ENCODE data around the gene VENTX. TPM values are rescaled to one million over a fixed set of nuclear protein-coding genes. Genes with fewer than 3 reads are reported as not detected.
"Not testable (repeated sequence)": the region's sequence is repeated elsewhere in the genome, so short reads cannot be mapped to it uniquely, and the experiment has no call there.

The VENTX gene
- total RNA-seq, 3 donors from 2014 or later (not counting 1 experiment from before 2014, with no cell fraction given) = 0.48 to 4.1 (median 0.75) TPM

DNA sequence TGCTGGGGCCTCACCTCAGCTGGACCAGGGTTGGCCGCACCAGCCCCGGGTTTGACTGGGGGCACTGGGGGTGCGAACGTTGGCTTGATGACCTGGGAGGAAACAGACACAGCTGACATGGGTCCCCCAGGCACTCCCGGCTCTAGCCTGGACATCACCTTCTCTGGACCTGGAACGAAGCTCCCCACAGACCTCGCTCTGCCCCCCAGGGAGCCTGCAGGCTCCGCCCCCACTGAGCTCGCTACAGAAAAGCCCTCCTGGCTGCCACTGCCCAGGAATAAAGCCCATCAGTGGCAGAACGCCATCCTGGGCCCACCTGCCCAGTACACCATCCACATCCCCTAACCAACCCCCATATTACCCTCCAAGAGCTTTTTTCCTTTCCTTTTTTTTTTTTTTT, 26.0 kb downstream of the VENTX start:
- no peak overlapping the region for H3K27ac ChIP-seq (ENCODE audit: low read length)
- Mint-ChIP-seq H3K4me1 (peaks cover 16 to 64% of the 10 kb centered on the region in 2 donors), H3K4me3 (peak overlapping the region; percentile 37)

DNA sequence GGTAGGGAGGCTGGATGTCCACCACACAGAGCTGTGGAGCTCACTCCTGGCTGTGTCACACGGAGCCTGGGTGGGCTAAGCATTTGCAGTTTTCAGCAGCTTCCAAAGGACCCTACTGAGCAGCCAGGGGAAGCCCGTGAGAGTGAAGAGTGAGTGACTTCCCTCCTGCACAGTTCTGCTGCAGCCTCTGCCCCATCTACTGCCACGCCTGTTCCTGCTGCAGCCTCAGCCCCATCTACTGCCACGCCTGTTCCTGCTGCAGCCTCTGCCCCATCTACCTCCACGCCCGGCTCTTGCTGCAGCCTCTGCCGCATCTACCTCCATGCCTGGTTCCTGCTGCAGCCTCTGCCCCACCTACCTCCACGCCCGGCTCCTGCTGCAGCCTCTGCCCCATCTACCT, 26.8 kb downstream of the VENTX start:
- Mint-ChIP-seq H3K4me1 (peaks cover 10 to 56% of the 10 kb centered on the region in 2 donors), H3K36me3 (no peaks in the 10 kb centered on the region), H3K4me3 (peak overlapping the region; percentile 49), H3K9me3 (no peaks in the 10 kb centered on the region), H3K27ac (peak overlapping the region; percentile 54 to 61), H3K27me3 (ENCODE audit: low read depth in 2 of 2) (no peaks in the 10 kb centered on the region)
- Histone ChIP-seq H3K27ac (ENCODE audit: low read length) (no peak overlapping the region), H3K4me3 (ENCODE audit: low read length) (no peak overlapping the region), H3K9me3 (ENCODE audit: control insufficient read depth, insufficient read depth, low read length) (no peaks in the 10 kb centered on the region), H3K36me3 (ENCODE audit: control insufficient read depth, insufficient read depth, low read length) (peaks cover 51% of the 10 kb centered on the region), H3K4me1 (ENCODE audit: control insufficient read depth, insufficient read depth, low read length) (peaks cover 57% of the 10 kb centered on the region), H3K27me3 (ENCODE audit: control insufficient read depth, insufficient read depth, low read length) (no peaks in the 10 kb centered on the region)
- DNase-seq (peak in 1 of 2 donors; percentile 75), ATAC-seq (no peak)
- TF ChIP-seq, protein P1, sequence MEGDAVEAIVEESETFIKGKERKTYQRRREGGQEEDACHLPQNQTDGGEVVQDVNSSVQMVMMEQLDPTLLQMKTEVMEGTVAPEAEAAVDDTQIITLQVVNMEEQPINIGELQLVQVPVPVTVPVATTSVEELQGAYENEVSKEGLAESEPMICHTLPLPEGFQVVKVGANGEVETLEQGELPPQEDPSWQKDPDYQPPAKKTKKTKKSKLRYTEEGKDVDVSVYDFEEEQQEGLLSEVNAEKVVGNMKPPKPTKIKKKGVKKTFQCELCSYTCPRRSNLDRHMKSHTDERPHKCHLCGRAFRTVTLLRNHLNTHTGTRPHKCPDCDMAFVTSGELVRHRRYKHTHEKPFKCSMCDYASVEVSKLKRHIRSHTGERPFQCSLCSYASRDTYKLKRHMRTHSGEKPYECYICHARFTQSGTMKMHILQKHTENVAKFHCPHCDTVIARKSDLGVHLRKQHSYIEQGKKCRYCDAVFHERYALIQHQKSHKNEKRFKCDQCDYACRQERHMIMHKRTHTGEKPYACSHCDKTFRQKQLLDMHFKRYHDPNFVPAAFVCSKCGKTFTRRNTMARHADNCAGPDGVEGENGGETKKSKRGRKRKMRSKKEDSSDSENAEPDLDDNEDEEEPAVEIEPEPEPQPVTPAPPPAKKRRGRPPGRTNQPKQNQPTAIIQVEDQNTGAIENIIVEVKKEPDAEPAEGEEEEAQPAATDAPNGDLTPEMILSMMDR (IDR thresholded peaks at IDR 0.05) = no peak
- 34% methylated on average over 9 of the region's 9 CpGs for WGBS (ENCODE audit: insufficient coverage)
- intact Hi-C loops (cut with micrococcal nuclease) = no loop called here

More for the DNA sequence above, 26.0 kb downstream of the VENTX start:
- intact Hi-C loops (cut with micrococcal nuclease) = no loop called here
- TF ChIP-seq, protein P1 (IDR thresholded peaks at IDR 0.05) = no peak
- no peaks in the 10 kb centered on the region for H3K9me3 ChIP-seq (ENCODE audit: control insufficient read depth, insufficient read depth, low read length)
- H3K27me3 ChIP-seq (ENCODE audit: control insufficient read depth, insufficient read depth, low read length) = no peaks in the 10 kb centered on the region
- ATAC-seq (no peak), DNase-seq (no peak)
- Mint-ChIP-seq H3K9me3 (no peaks in the 10 kb centered on the region), H3K27me3 (ENCODE audit: low read depth in 2 of 2) (no peaks in the 10 kb centered on the region), H3K27ac (peak overlapping the region; percentile 54 to 61), H3K36me3 (no peaks in the 10 kb centered on the region)
- H3K4me1 ChIP-seq (ENCODE audit: control insufficient read depth, insufficient read depth, low read length) = peaks cover 64% of the 10 kb centered on the region
- 95% methylated on average over 10 of the region's 10 CpGs for WGBS (ENCODE audit: insufficient coverage)
- no peak overlapping the region for H3K4me3 ChIP-seq (ENCODE audit: low read length)
- H3K36me3 ChIP-seq (ENCODE audit: control insufficient read depth, insufficient read depth, low read length) = peaks cover 43% of the 10 kb centered on the region

DNA sequence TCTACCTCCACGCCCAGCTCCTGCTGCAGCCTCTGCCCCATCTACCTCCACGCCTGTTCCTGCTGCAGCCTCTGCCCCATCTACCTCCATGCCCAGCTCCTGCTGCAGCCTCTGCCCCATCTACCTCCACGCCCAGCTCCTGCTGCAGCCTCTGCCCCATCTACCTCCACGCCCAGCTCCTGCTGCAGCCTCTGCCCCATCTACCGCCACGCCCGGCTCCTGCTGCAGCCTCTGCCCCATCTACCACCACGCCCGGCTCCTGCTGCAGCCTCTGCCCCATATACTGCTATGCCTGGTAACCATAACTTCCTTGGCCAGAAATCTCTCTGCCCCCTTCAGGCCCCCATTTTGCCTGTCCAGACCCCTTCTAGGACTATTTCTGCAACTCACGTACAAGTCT, 27.4 kb downstream of the VENTX start:
- DNase-seq; H3K27me3 Mint-ChIP-seq (ENCODE audit: low read depth in 2 of 2); H3K4me3 ChIP-seq (ENCODE audit: low read length); H3K27me3 ChIP-seq (ENCODE audit: control insufficient read depth, insufficient read depth, low read length); H3K36me3 Mint-ChIP-seq; H3K9me3 ChIP-seq (ENCODE audit: control insufficient read depth, insufficient read depth, low read length); H3K27ac ChIP-seq (ENCODE audit: low read length); H3K9me3 Mint-ChIP-seq; intact Hi-C loops (cut with micrococcal nuclease); ATAC-seq: not testable (repeated sequence)
- Histone ChIP-seq H3K4me1 (ENCODE audit: control insufficient read depth, insufficient read depth, low read length) (peaks cover 53% of the 10 kb centered on the region), H3K36me3 (ENCODE audit: control insufficient read depth, insufficient read depth, low read length) (peaks cover 57% of the 10 kb centered on the region)
- Mint-ChIP-seq H3K4me1 (peaks cover 4 to 50% of the 10 kb centered on the region in 2 donors), H3K4me3 (peak overlapping the region; percentile 69), H3K27ac (peak overlapping the region in 1 of 2 donors; percentile 41)
- 68% methylated on average over 10 of the region's 10 CpGs for WGBS (ENCODE audit: insufficient coverage)

DNA sequence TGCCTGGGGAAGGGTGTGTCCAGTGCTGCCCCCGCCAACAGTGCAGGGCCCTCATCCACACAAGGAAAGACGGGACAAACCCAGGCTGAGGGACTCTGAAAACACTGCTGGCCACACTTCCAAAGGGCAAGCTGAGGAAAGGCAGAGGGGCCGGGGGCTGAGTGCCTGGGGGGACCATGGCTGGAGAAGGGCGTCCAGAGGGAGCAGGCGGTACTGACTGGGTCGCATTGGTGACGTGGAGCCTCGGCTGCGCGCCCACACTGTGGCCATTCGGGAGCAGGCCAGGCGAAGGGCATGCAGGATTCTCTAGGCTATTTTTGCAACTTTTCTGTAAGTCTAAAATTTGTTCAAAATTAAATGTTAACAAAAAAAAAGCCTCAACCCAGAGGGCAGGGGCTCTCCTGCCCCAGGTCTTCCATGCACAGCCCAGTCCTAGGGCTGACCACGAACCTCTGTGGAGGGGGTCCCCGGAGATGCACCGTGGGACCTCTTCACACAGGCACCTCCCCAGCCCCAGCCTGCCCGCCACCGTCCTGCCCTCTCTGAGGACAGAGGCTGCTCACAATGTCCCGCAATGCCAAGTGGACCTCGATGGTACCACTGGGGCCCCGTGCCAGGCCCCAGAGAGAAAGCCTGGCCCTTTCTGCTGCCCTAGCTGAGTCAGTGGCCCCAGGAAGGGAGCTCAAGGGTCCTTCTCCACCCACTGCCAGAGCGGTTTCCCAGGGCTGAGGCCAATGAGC, 28.6 kb downstream of the VENTX start:
- H3K4me3 Mint-ChIP-seq = no peak overlapping the region
- no peaks in the 10 kb centered on the region for H3K36me3 Mint-ChIP-seq
- 95% methylated on average over 21 of the region's 21 CpGs for WGBS (ENCODE audit: insufficient coverage)
- Histone ChIP-seq H3K36me3 (ENCODE audit: control insufficient read depth, insufficient read depth, low read length) (peaks cover 69% of the 10 kb centered on the region), H3K4me1 (ENCODE audit: control insufficient read depth, insufficient read depth, low read length) (peaks cover 42% of the 10 kb centered on the region), H3K27me3 (ENCODE audit: control insufficient read depth, insufficient read depth, low read length) (no peaks in the 10 kb centered on the region), H3K9me3 (ENCODE audit: control insufficient read depth, insufficient read depth, low read length) (no peaks in the 10 kb centered on the region), H3K4me3 (ENCODE audit: low read length) (no peak overlapping the region), H3K27ac (ENCODE audit: low read length) (no peak overlapping the region)
- H3K27ac Mint-ChIP-seq = peak overlapping the region in 1 of 2 donors; percentile 41
- no peak for ATAC-seq
- TF ChIP-seq, protein P1 (IDR thresholded peaks at IDR 0.05) = no peak
- peaks cover 0 to 39% of the 10 kb centered on the region in 2 donors for H3K4me1 Mint-ChIP-seq
- H3K27me3 Mint-ChIP-seq (ENCODE audit: low read depth in 2 of 2) = no peaks in the 10 kb centered on the region
- intact Hi-C loops (cut with micrococcal nuclease) = no loop called here
- no peaks in the 10 kb centered on the region for H3K9me3 Mint-ChIP-seq
- DNase-seq = no peak

Data from natural killer cell (primary cell).